HEK293 (cell line): ENCODE data around the gene TIGD3.

Source experiments
- ATF2 ChIP-seq: fragments of 450-650 bp; formaldehyde crosslinking; IDR thresholded peaks from 2 replicates; pipeline ENCODE4 v1.5.1; 2016; ENCODE audit warnings: missing biosample characterization, missing genetic modification characterization, low read depth
- GLIS1 ChIP-seq: fragments of 450-650 bp; formaldehyde crosslinking; IDR thresholded peaks from 2 replicates; pipeline ENCODE4 v1.5.1; 2016; ENCODE audit warnings: missing biosample characterization, missing genetic modification characterization
- GLIS2 ChIP-seq: fragments of 450-650 bp; formaldehyde crosslinking; IDR thresholded peaks from 2 replicates; pipeline ENCODE4 v1.5.1; 2016; ENCODE audit warnings: missing biosample characterization, missing genetic modification characterization
- HIC1 ChIP-seq: fragments of 450-650 bp; formaldehyde crosslinking; IDR thresholded peaks from 2 replicates; pipeline ENCODE4 v1.5.1; 2016; ENCODE audit warnings: missing biosample characterization, missing genetic modification characterization
- HOXC10 ChIP-seq: sonication (generic); formaldehyde crosslinking; IDR thresholded peaks from 2 replicates; pipeline ENCODE4 v1.8.1; 2023; ENCODE audit warnings: mild to moderate bottlenecking, missing genetic modification reagents
- KLF16 ChIP-seq: fragments of 450-650 bp; formaldehyde crosslinking; IDR thresholded peaks from 2 replicates; pipeline ENCODE4 v1.5.1; 2017; ENCODE audit warnings: missing biosample characterization, missing genetic modification characterization
- KLF8 ChIP-seq: fragments of 450-650 bp; formaldehyde crosslinking; IDR thresholded peaks from 2 replicates; pipeline ENCODE4 v1.5.1; 2016; ENCODE audit warnings: missing biosample characterization, missing genetic modification characterization
- RBAK ChIP-seq: fragments of 450-650 bp; formaldehyde crosslinking; IDR thresholded peaks from 2 replicates; pipeline ENCODE4 v1.5.1; 2016; ENCODE audit warnings: missing biosample characterization, missing genetic modification characterization
- REST ChIP-seq: fragments of 450-650 bp; formaldehyde crosslinking; IDR thresholded peaks from 2 replicates; pipeline ENCODE4 v1.5.1; 2016; ENCODE audit warnings: missing biosample characterization, missing genetic modification characterization
- ZBTB20 ChIP-seq: fragments of 450-650 bp; formaldehyde crosslinking; IDR thresholded peaks from 2 replicates; pipeline ENCODE4 v1.5.1; 2016; ENCODE audit warnings: missing biosample characterization, missing genetic modification characterization
- ZBTB49 ChIP-seq: fragments of 450-650 bp; formaldehyde crosslinking; IDR thresholded peaks from 2 replicates; pipeline ENCODE4 v1.5.1; 2016; ENCODE audit warnings: missing biosample characterization, missing genetic modification characterization, low read depth
- ZBTB7A ChIP-seq: fragments of 450-650 bp; formaldehyde crosslinking; IDR thresholded peaks from 2 replicates; pipeline ENCODE4 v1.5.1; 2016; ENCODE audit warnings: low read depth, missing biosample characterization, missing genetic modification characterization
- ZFP69B ChIP-seq: fragments of 450-650 bp; formaldehyde crosslinking; IDR thresholded peaks from 2 replicates; pipeline ENCODE4 v1.5.1; 2016; ENCODE audit warnings: missing biosample characterization, missing genetic modification characterization
- ZNF10 ChIP-seq: fragments of 450-650 bp; formaldehyde crosslinking; IDR thresholded peaks from 2 replicates; pipeline ENCODE4 v1.5.1; 2017; ENCODE audit warnings: missing biosample characterization, missing genetic modification characterization
- ZNF19 ChIP-seq: fragments of 450-650 bp; formaldehyde crosslinking; IDR thresholded peaks from 2 replicates; pipeline ENCODE4; 2016; ENCODE audit warnings: missing biosample characterization, missing genetic modification characterization, low read depth
- ZNF37A ChIP-seq: fragments of 450-650 bp; IDR thresholded peaks from 2 replicates; pipeline ENCODE4 v1.5.1; 2018; ENCODE audit warnings: missing biosample characterization, missing genetic modification characterization
- ZNF501 ChIP-seq: fragments of 450-650 bp; formaldehyde crosslinking; IDR thresholded peaks from 2 replicates; pipeline ENCODE4 v1.5.1; 2016; ENCODE audit warnings: missing biosample characterization, missing genetic modification characterization
- ZNF521 ChIP-seq: fragments of 450-650 bp; formaldehyde crosslinking; IDR thresholded peaks from 2 replicates; pipeline ENCODE4 v1.5.1; 2017; ENCODE audit warnings: missing biosample characterization, mild to moderate bottlenecking, missing genetic modification characterization
- ZNF555 ChIP-seq: fragments of 450-650 bp; formaldehyde crosslinking; conservative IDR thresholded peaks from 2 replicates; pipeline ENCODE4 v1.5.1; 2017; ENCODE audit warnings: missing biosample characterization, mild to moderate bottlenecking, missing genetic modification characterization, inconsistent platforms
- ZNF571 ChIP-seq: fragments of 450-650 bp; formaldehyde crosslinking; IDR thresholded peaks from 2 replicates; pipeline ENCODE4 v1.5.0; 2017; ENCODE audit warnings: missing biosample characterization, missing genetic modification characterization
- ZNF658 ChIP-seq: fragments of 450-650 bp; formaldehyde crosslinking; IDR thresholded peaks from 2 replicates; pipeline ENCODE4; 2016; ENCODE audit warnings: missing biosample characterization, missing genetic modification characterization
- ZNF660 ChIP-seq: fragments of 450-650 bp; IDR thresholded peaks from 2 replicates; pipeline ENCODE4 v1.5.1; 2018; ENCODE audit warnings: missing biosample characterization, mild to moderate bottlenecking, missing genetic modification characterization
- ZNF692 ChIP-seq: fragments of 450-650 bp; formaldehyde crosslinking; IDR thresholded peaks from 2 replicates; pipeline ENCODE4 v1.5.1; 2016; ENCODE audit warnings: missing biosample characterization, missing genetic modification characterization
- ZSCAN30 ChIP-seq: fragments of 450-650 bp; IDR thresholded peaks from 2 replicates; pipeline ENCODE4 v1.5.1; 2018; ENCODE audit warnings: missing biosample characterization, mild to moderate bottlenecking, missing genetic modification characterization, moderate library complexity
- ZXDB ChIP-seq: fragments of 450-650 bp; formaldehyde crosslinking; IDR thresholded peaks from 2 replicates; pipeline ENCODE4 v1.5.1; 2016; ENCODE audit warnings: missing biosample characterization, missing genetic modification characterization

TIGD3 gene

GRCh38 chr11:65386307-65387140, 32.0 kb downstream of the TIGD3 start, which contains the start of gene FRMD8 (continued):
- TF ChIP-seq ZNF692 (tag by site-specific recombination), result peak; percentile 71; the same call in 1 of the 2 replicates
- no peak for TF ChIP-seq ZNF571 (tag by site-specific recombination)
- TF ChIP-seq ZNF660 (tag by site-specific recombination), result peak; percentile 29; the same call in 1 of the 2 replicates
- TF ChIP-seq ZSCAN30 (tag by site-specific recombination), result 0 out of 2 replicates have a peak, but pooled peaks have one; percentile 24
- TF ChIP-seq ZBTB49 (tag by site-specific recombination), result no peak
- TF ChIP-seq GLIS1 (tag by site-specific recombination), result peak; percentile 76
- no peak for TF ChIP-seq RBAK
- TF ChIP-seq ZNF658, result no peak
- TF ChIP-seq KLF8 (tag by site-specific recombination), result peak; percentile 43; the same call in 1 of the 2 replicates
- no peak for TF ChIP-seq ATF2
- peak; percentile 49 for TF ChIP-seq GLIS2 (tag by site-specific recombination)
- no peak for TF ChIP-seq REST
- TF ChIP-seq ZNF555 (tag by site-specific recombination), result no peak
- TF ChIP-seq ZBTB20 (tag by site-specific recombination), result 0 out of 2 replicates have a peak, but pooled peaks have one; percentile 22
- no peak for TF ChIP-seq ZFP69B (tag by site-specific recombination)
- no peak for TF ChIP-seq KLF16 (tag by site-specific recombination)
- peak; percentile 39; the same call in 1 of the 2 replicates for TF ChIP-seq HIC1 (tag by site-specific recombination)
- TF ChIP-seq ZNF19 (tag by site-specific recombination), result no peak
- no peak for TF ChIP-seq ZNF10
- no peak for TF ChIP-seq HOXC10 (CRISPR knock-in tag)
- TF ChIP-seq ZBTB7A (tag by site-specific recombination), result 0 out of 2 replicates have a peak, but pooled peaks have one; percentile 44
- TF ChIP-seq ZNF521 (tag by site-specific recombination), result no peak
- no peak for TF ChIP-seq ZNF37A
- 0 out of 2 replicates have a peak, but pooled peaks have one; percentile 32 for TF ChIP-seq ZNF501 (tag by site-specific recombination)
- peak; percentile 25; the same call in 1 of the 2 replicates for TF ChIP-seq ZXDB
